ENCODE results near the gene C17orf50. TPM values are rescaled to one million over a fixed set of nuclear protein-coding genes. Genes with fewer than 3 reads are reported as not detected.

Gene C17orf50
- total RNA-seq, 1 donor from 2014 or later = not detected

- Histone ChIP-seq H3K27me3 (ENCODE audit: low read depth) (no peaks in the 10 kb centered on the region), H3K4me1 (peaks cover 17% of the 10 kb centered on the region), H3K36me3 (no peaks in the 10 kb centered on the region), H3K4me3 (no peak overlapping the region), H3K27ac (no peak overlapping the region), H3K9me3 (no peaks in the 10 kb centered on the region)
- ATAC-seq = no peak
- intact Hi-C loops (cut with DNase I) = no loop called here
- no peak for DNase-seq
- TF ChIP-seq, protein P1, sequence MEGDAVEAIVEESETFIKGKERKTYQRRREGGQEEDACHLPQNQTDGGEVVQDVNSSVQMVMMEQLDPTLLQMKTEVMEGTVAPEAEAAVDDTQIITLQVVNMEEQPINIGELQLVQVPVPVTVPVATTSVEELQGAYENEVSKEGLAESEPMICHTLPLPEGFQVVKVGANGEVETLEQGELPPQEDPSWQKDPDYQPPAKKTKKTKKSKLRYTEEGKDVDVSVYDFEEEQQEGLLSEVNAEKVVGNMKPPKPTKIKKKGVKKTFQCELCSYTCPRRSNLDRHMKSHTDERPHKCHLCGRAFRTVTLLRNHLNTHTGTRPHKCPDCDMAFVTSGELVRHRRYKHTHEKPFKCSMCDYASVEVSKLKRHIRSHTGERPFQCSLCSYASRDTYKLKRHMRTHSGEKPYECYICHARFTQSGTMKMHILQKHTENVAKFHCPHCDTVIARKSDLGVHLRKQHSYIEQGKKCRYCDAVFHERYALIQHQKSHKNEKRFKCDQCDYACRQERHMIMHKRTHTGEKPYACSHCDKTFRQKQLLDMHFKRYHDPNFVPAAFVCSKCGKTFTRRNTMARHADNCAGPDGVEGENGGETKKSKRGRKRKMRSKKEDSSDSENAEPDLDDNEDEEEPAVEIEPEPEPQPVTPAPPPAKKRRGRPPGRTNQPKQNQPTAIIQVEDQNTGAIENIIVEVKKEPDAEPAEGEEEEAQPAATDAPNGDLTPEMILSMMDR (IDR thresholded peaks at IDR 0.05) = no peak
These were observed 26.3 kb upstream of the C17orf50 start for GRCh38 chr17:35734396-35734795.

DNA sequence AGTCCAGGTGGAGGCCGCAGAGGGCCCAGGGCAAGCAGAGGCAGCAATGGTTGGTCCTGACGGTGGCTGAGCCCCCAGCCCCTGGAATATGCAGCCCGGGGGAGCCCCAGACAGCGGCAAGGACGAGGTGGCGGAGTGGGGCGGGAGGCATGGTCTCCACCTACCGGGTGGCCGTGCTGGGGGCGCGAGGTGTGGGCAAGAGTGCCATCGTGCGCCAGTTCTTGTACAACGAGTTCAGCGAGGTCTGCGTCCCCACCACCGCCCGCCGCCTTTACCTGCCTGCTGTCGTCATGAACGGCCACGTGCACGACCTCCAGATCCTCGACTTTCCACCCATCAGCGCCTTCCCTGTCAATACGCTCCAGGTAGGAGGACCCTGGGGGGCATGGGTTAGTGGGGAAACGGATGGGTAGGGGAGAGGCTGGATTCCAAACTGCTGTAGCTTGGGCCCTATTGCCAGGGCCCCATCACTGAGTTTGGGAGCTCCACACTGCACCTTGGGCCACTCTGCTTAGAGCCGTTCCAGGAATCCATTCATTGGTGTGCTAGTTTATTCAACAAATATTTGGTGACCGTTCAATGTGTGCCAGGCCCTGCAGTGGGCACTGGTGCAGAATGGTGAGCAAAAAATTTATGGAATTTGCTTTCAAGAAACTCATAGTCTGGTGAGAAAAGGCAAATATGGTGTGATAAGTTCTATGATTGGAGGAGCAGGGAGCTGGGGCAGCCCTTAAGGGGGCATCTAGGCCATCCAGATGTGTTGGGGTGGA, 25.5 kb upstream of the C17orf50 start:
- intact Hi-C loops (cut with DNase I) = no loop called here
- Histone ChIP-seq H3K36me3 (no peaks in the 10 kb centered on the region), H3K9me3 (no peaks in the 10 kb centered on the region), H3K27ac (no peak overlapping the region), H3K27me3 (ENCODE audit: low read depth) (peaks cover 3% of the 10 kb centered on the region), H3K4me3 (no peak overlapping the region), H3K4me1 (peaks cover 17% of the 10 kb centered on the region)
- TF ChIP-seq, protein P1 (IDR thresholded peaks at IDR 0.05) = no peak
- DNase-seq = no peak
- ATAC-seq = no peak

DNA sequence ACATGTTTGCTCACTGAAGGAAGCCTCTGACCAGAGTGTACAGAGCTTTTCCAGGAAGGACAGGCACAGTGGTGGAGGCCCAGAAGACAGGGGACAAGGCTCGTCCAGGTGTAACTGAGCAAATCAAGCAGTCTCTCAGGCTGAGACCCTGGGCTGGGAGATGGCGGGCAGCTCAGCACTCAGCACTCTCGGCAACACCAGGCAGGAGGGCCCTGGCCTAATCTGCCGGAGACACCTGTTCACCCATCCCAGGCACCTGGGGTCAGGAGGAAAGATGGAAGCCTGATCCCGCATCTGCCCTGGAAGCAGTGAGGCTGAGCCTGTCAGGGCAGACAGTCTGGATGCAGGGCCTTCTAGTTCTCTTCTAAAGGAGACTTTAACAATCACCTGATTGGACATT, 24.5 kb upstream of the C17orf50 start:
- ATAC-seq (no peak), DNase-seq (no peak)
- Histone ChIP-seq H3K4me1 (peaks cover 14% of the 10 kb centered on the region), H3K27ac (no peak overlapping the region), H3K27me3 (ENCODE audit: low read depth) (peaks cover 13% of the 10 kb centered on the region), H3K36me3 (no peaks in the 10 kb centered on the region), H3K9me3 (no peaks in the 10 kb centered on the region), H3K4me3 (no peak overlapping the region)
- TF ChIP-seq, protein P1 (IDR thresholded peaks at IDR 0.05) = no peak
- intact Hi-C loops (cut with DNase I) = no loop called here

GRCh38 chr17:35738519-35739133, 22.1 kb upstream of the C17orf50 start:
- TF ChIP-seq, protein P1 (IDR thresholded peaks at IDR 0.05) = no peak
- H3K36me3 ChIP-seq = no peaks in the 10 kb centered on the region
- intact Hi-C loops (cut with DNase I) = no loop called here
- no peak overlapping the region for H3K27ac ChIP-seq
- H3K4me3 ChIP-seq = no peak overlapping the region
- ATAC-seq (no peak), DNase-seq (no peak)
- peaks cover 32% of the 10 kb centered on the region for H3K27me3 ChIP-seq (ENCODE audit: low read depth)
- H3K9me3 ChIP-seq = no peaks in the 10 kb centered on the region
- peaks cover 8% of the 10 kb centered on the region for H3K4me1 ChIP-seq

DNA sequence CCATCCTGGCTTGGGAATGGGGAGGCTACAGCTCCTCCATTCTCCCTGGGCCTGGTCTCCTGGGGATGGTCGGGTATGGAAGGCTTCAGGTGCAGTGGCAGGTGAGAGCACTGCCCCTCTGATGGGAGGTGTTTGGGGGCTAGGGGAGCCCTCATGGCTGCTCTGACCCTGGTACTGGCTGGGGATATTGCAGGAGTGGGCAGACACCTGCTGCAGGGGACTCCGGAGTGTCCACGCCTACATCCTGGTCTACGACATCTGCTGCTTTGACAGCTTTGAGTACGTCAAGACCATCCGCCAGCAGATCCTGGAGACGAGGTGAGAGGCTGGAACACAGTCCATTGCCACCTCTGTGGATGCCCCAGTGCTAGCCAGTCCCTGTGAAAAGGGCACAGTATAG, 20.5 kb upstream of the C17orf50 start:
- H3K27me3 ChIP-seq (ENCODE audit: low read depth) = peaks cover 32% of the 10 kb centered on the region
- intact Hi-C loops (cut with DNase I) = loop anchor here (10.0 kb wide), 1 partner anchor 125 kb away; no protein-coding TSS in a partner anchor
- TF ChIP-seq, protein P1 (IDR thresholded peaks at IDR 0.05) = no peak
- no peak for ATAC-seq
- H3K36me3 ChIP-seq = no peaks in the 10 kb centered on the region
- no peak overlapping the region for H3K4me3 ChIP-seq
- no peak overlapping the region for H3K27ac ChIP-seq
- no peaks in the 10 kb centered on the region for H3K9me3 ChIP-seq
- H3K4me1 ChIP-seq = peaks cover 8% of the 10 kb centered on the region
- DNase-seq = no peak

All from lower lobe of right lung (tissue), 2 donors.